ENCODE measurements around the gene TBC1D10B.
"Not testable (repeated sequence)": the region's sequence is repeated elsewhere in the genome, so short reads cannot be mapped to it uniquely, and the experiment has no call there.

GRCh38 chr16:30334473-30334989, 35.8 kb downstream of the TBC1D10B start:
- not testable (repeated sequence) for TF ChIP-seq CTCF (conservative IDR thresholded peaks at IDR 0.05)
- TF ChIP-seq ZFX (IDR thresholded peaks at IDR 0.05), result 0 out of 2 replicates have a peak, but pooled peaks have one; percentile 8

Data from C4-2B (cell line).